Neural cell (in vitro differentiated cells): ENCODE measurements around the gene RUBCN. TPM values are rescaled to one million over a fixed set of nuclear protein-coding genes. Genes with fewer than 3 reads are reported as not detected.

ENCODE experiments used
- H2AFZ ChIP-seq: fragments of 200-600, 300-800 bp; sonication (generic), shearing (Covaris generic); 2 replicates; pipeline ENCODE4 v1.6.0; 2014; ENCODE audit warnings: low read depth, mild to moderate bottlenecking, antibody characterized with exemption, low read length, moderate library complexity
- H3F3A ChIP-seq: fragments of 200-600 bp; shearing (Covaris generic); 2 replicates; pipeline ENCODE4 v1.6.1; 2016; ENCODE audit warnings: mild to moderate bottlenecking, moderate library complexity, mixed read lengths, antibody characterized with exemption, low read length; ENCODE audit not compliant: insufficient read depth, poor library complexity, severe bottlenecking
- H3K27ac ChIP-seq: fragments of 200-600, 300-800 bp; sonication (generic), shearing (Covaris generic); 2 replicates; pipeline ENCODE4 v1.5.1; 2014; ENCODE audit warnings: mild to moderate bottlenecking, low read length, moderate library complexity
- H3K27me3 ChIP-seq: fragments of 300-800, 200-600 bp; sonication (generic), shearing (Covaris generic); 2 replicates; pipeline ENCODE4 v1.6.0; 2014; ENCODE audit warnings: mild to moderate bottlenecking, low read depth, low read length, moderate library complexity; ENCODE audit not compliant: insufficient read depth
- H3K36me3 ChIP-seq: fragments of 300-800, 200-600 bp; sonication (generic), shearing (Covaris generic); 2 replicates; pipeline ENCODE4 v1.5.1; 2014; ENCODE audit warnings: mild to moderate bottlenecking, antibody characterized with exemption, low read length, moderate library complexity; ENCODE audit not compliant: insufficient read depth
- H3K4me2 ChIP-seq: fragments of 300-800, 200-600 bp; sonication (generic), shearing (Covaris generic); 2 replicates; pipeline ENCODE4 v1.6.0; 2014; ENCODE audit warnings: mild to moderate bottlenecking, low read length
- H3K4me3 ChIP-seq: fragments of 300-800, 200-600 bp; sonication (generic), shearing (Covaris generic); 2 replicates; pipeline ENCODE4 v1.5.1; 2014; ENCODE audit warnings: mild to moderate bottlenecking, low read length, moderate library complexity
- H3K79me2 ChIP-seq: fragments of 200-600 bp; shearing (Covaris generic); replicated peaks from 2 replicates; pipeline ENCODE4 v1.6.0; 2014; ENCODE audit warnings: mild to moderate bottlenecking, low read length, moderate library complexity; ENCODE audit not compliant: insufficient read depth
- H3K9ac ChIP-seq: fragments of 300-800, 200-600 bp; sonication (generic), shearing (Covaris generic); 2 replicates; pipeline ENCODE4 v1.6.1; 2016; ENCODE audit warnings: mild to moderate bottlenecking, low read length, mixed read lengths
- H3K9me2 ChIP-seq: fragments of 200-600 bp; shearing (Covaris generic); 2 replicates; pipeline ENCODE4 v1.6.1; 2016; ENCODE audit warnings: mild to moderate bottlenecking, low read length, mixed read lengths; ENCODE audit not compliant: insufficient read depth
- H3K9me3 ChIP-seq: fragments of 200-600, 300-800 bp; sonication (generic), shearing (Covaris generic); 2 replicates; pipeline ENCODE4 v1.6.1; 2016; ENCODE audit warnings: mild to moderate bottlenecking, mixed run types, low read length, moderate library complexity, mixed read lengths
- H4K20me1 ChIP-seq: fragments of 200-600 bp; shearing (Covaris generic); 2 replicates; pipeline ENCODE4 v1.6.1; 2016; ENCODE audit warnings: mild to moderate bottlenecking, mixed run types; ENCODE audit not compliant: insufficient read depth
- EP300 ChIP-seq: fragments of 450-650 bp; conservative IDR thresholded peaks from 2 replicates; pipeline ENCODE4 v1.6.1; 2014; ENCODE audit warnings: antibody characterized with exemption, mild to moderate bottlenecking, moderate library complexity; ENCODE audit not compliant: poor library complexity, severe bottlenecking
- EZH2 ChIP-seq: fragments of 200-600, 300-800 bp; shearing (Covaris generic), sonication (generic); IDR thresholded peaks from 2 replicates; pipeline ENCODE4 v1.6.1; 2014; ENCODE audit warnings: antibody characterized with exemption, low read length, borderline replicate concordance, mild to moderate bottlenecking; ENCODE audit not compliant: insufficient read depth, poor library complexity, severe bottlenecking
- MXI1 ChIP-seq: fragments of 450-650 bp; conservative IDR thresholded peaks from 2 replicates; pipeline ENCODE4 v1.6.1; 2014; ENCODE audit warnings: antibody characterized with exemption, mild to moderate bottlenecking; ENCODE audit not compliant: poor library complexity, severe bottlenecking
- POLR2AphosphoS5 ChIP-seq: IDR thresholded peaks from 2 replicates; pipeline ENCODE4 v1.6.1; 2012
- RAD21 ChIP-seq: fragments of 450-650 bp; conservative IDR thresholded peaks from 2 replicates; pipeline ENCODE4 v1.6.1; 2014; ENCODE audit warnings: antibody characterized with exemption, mild to moderate bottlenecking, moderate library complexity
- SMC3 ChIP-seq: fragments of 450-650 bp; conservative IDR thresholded peaks from 2 replicates; pipeline ENCODE4 v1.6.1; 2014; ENCODE audit warnings: antibody characterized with exemption, mild to moderate bottlenecking, moderate library complexity; ENCODE audit not compliant: poor library complexity
- TAF1 ChIP-seq: IDR thresholded peaks from 2 replicates; pipeline ENCODE4 v1.6.1; 2012; ENCODE audit warnings: low read depth
- polyA plus RNA-seq: library from polyadenylated mRNA; depleted of rRNA; stranded (reverse); fragments of >200 nt; gene quantifications from 2 replicates; pipeline ENCODE4 v1.2.3, GENCODE V29; 2014
- TF ChIP-seq, protein P1 (sequence below): fragments of 450-650 bp; IDR thresholded peaks from 2 replicates; pipeline ENCODE4 v1.5.1; 2014; ENCODE audit warnings: antibody characterized with exemption, mild to moderate bottlenecking, moderate library complexity; ENCODE audit not compliant: poor library complexity, severe bottlenecking
- TF ChIP-seq, protein P2 (sequence below): IDR thresholded peaks from 2 replicates; pipeline ENCODE4 v1.6.1; 2012; ENCODE audit warnings: borderline replicate concordance

RUBCN gene
- polyA plus RNA-seq, 1 donor from 2014 or later: 16.1 TPM

DNA sequence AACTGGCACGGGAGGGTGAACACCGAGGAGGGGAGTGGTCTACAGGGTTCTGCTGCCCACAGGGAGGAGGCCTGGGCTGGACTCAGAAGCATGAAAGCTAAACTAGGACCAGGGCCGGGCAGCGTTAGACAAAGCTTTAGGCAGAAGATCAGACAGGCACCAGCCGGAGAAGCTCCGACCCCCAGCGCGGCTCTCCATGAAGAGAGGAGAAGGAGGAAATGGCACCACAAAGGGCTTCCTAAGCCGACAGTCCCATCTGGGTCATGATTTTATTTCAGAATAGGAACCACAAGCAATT lies 61.2 kb downstream of the RUBCN start:
- no peak for TF ChIP-seq EP300
- no peak for TF ChIP-seq TAF1
- TF ChIP-seq EZH2: no peak
- TF ChIP-seq, protein P1, sequence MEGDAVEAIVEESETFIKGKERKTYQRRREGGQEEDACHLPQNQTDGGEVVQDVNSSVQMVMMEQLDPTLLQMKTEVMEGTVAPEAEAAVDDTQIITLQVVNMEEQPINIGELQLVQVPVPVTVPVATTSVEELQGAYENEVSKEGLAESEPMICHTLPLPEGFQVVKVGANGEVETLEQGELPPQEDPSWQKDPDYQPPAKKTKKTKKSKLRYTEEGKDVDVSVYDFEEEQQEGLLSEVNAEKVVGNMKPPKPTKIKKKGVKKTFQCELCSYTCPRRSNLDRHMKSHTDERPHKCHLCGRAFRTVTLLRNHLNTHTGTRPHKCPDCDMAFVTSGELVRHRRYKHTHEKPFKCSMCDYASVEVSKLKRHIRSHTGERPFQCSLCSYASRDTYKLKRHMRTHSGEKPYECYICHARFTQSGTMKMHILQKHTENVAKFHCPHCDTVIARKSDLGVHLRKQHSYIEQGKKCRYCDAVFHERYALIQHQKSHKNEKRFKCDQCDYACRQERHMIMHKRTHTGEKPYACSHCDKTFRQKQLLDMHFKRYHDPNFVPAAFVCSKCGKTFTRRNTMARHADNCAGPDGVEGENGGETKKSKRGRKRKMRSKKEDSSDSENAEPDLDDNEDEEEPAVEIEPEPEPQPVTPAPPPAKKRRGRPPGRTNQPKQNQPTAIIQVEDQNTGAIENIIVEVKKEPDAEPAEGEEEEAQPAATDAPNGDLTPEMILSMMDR: no peak
- TF ChIP-seq SMC3: no peak
- TF ChIP-seq, protein P2, sequence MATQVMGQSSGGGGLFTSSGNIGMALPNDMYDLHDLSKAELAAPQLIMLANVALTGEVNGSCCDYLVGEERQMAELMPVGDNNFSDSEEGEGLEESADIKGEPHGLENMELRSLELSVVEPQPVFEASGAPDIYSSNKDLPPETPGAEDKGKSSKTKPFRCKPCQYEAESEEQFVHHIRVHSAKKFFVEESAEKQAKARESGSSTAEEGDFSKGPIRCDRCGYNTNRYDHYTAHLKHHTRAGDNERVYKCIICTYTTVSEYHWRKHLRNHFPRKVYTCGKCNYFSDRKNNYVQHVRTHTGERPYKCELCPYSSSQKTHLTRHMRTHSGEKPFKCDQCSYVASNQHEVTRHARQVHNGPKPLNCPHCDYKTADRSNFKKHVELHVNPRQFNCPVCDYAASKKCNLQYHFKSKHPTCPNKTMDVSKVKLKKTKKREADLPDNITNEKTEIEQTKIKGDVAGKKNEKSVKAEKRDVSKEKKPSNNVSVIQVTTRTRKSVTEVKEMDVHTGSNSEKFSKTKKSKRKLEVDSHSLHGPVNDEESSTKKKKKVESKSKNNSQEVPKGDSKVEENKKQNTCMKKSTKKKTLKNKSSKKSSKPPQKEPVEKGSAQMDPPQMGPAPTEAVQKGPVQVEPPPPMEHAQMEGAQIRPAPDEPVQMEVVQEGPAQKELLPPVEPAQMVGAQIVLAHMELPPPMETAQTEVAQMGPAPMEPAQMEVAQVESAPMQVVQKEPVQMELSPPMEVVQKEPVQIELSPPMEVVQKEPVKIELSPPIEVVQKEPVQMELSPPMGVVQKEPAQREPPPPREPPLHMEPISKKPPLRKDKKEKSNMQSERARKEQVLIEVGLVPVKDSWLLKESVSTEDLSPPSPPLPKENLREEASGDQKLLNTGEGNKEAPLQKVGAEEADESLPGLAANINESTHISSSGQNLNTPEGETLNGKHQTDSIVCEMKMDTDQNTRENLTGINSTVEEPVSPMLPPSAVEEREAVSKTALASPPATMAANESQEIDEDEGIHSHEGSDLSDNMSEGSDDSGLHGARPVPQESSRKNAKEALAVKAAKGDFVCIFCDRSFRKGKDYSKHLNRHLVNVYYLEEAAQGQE: no peak
- TF ChIP-seq POLR2AphosphoS5: no peak
- TF ChIP-seq RAD21: no peak
- no peak for TF ChIP-seq MXI1
- no peaks in the 10 kb centered on the region for H3K36me3 ChIP-seq
- no peaks in the 10 kb centered on the region for H3K9me2 ChIP-seq

GRCh38 chr3:197674741-197675562 lies 61.8 kb downstream of the RUBCN start:
- Histone ChIP-seq H3K9me2 (no peaks in the 10 kb centered on the region), H3K27me3 (no peaks in the 10 kb centered on the region), H3F3A (no peaks in the 10 kb centered on the region), H2AFZ (no peak overlapping the region), H3K36me3 (no peaks in the 10 kb centered on the region), H4K20me1 (no peaks in the 10 kb centered on the region), H3K9ac (no peak overlapping the region), H3K9me3 (no peaks in the 10 kb centered on the region), H3K4me3 (no peak overlapping the region), H3K79me2 (no peaks in the 10 kb centered on the region), H3K4me2 (no peak overlapping the region), H3K27ac (no peak overlapping the region)
- TF ChIP-seq, protein P1: no peak
- TF ChIP-seq, protein P2: no peak
- TF ChIP-seq RAD21: no peak

More for the DNA sequence above, 61.2 kb downstream of the RUBCN start:
- H3F3A ChIP-seq: no peaks in the 10 kb centered on the region
- no peak overlapping the region for H3K4me3 ChIP-seq
- no peaks in the 10 kb centered on the region for H3K27me3 ChIP-seq
- H3K4me2 ChIP-seq: no peak overlapping the region
- no peak overlapping the region for H2AFZ ChIP-seq
- H3K79me2 ChIP-seq: no peaks in the 10 kb centered on the region
- no peak overlapping the region for H3K9ac ChIP-seq
- H3K27ac ChIP-seq: no peak overlapping the region
- no peaks in the 10 kb centered on the region for H3K9me3 ChIP-seq
- no peaks in the 10 kb centered on the region for H4K20me1 ChIP-seq
